GM21717 (cell line): ENCODE results near the gene JRKL.
"Not testable (repeated sequence)": the region's sequence is repeated elsewhere in the genome, so short reads cannot be mapped to it uniquely, and the experiment has no call there.

Experiments
- ATAC-seq: cut with Tn5 transposase; IDR thresholded peaks from one replicate; pipeline ENCODE4 v1.9.1; 2021; ENCODE audit warnings: mild to moderate bottlenecking, moderate library complexity; ENCODE audit not compliant: unreplicated experiment

The JRKL gene

DNA sequence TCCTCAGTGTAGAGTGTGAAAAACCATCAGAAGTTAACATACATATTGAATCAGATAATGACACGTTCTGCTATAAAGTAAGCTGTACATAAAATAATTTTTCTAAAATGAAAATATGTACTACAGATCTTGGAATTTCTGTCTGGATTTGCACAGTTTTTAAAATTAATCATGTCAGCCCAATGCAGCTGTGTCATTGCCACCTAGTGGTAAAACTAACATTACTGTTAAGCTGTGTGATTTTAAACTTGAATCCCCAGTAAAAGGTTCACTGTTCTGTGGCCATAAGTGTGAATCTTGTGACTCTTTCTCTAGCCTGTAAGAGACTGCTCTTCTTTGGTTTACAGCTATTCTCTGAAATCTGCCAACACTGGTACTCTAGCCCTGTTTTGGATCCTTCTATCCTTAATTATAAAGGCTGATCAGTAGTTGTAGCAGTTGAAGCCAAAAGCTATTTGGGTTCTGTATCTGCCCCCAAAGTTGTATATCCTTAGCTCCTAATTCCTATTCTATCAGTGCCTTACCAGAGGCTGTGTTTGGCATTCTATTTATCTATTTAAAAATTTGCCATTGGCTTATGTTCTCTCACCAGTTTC, 4.0 kb downstream of the JRKL start:
- ATAC-seq, result no peak

DNA sequence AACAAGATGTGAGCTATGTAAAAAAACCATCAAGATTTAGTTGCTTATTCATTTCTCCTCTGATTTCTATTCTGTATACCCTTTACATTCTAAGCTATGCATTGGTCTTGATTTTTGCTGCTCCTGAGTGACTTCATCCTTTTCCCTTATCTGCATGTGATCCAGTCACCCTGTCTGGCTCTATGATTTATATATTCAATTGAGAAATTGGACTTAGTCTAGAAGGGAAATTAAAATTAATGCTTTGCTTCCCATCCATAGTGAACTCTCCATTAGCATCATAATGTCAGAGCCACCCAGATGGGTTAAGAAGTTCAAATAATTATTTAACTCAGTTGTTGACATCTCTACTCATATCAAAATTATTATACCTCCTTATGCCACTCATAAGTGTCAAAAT, 5.0 kb downstream of the JRKL start:
- no peak for ATAC-seq

DNA sequence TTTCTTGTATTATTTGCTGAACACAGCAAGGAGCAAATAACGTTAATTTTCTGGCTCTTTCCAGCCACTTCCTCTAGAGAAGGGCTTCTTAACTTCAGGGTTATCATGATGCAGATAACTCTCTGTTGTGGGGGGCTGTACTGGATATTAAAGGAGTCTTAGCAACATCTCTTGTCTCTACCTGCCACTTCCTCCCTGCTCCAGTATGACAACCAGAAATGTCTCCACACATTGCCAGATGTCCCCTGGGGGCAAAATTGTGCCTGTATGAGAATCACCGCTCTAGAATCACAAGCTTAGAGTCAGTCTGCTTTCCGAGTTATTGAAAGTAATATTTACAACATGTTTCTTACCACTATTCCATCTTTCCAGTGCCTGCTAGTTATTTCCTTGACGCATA, 6.8 kb downstream of the JRKL start:
- ATAC-seq, result no peak

DNA sequence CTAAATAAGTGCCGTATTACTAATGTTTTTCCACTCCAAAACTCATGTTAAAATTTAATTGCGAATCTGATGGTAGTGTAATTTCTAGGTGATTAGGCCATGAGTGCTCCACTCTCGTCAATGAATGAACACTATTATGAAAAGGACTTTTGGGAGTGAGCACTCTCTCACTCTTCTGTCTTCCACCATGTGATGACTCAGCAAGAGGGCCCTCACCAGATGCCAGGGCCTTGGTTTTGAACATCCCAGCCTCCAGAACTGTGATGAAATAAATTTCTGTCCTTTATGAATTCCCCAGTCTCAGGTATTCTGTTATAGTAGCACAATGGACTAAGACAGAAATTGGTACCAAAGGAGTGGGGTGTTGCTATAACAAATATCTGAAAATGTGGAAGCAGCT, 8.1 kb downstream of the JRKL start:
- ATAC-seq, result no peak

DNA sequence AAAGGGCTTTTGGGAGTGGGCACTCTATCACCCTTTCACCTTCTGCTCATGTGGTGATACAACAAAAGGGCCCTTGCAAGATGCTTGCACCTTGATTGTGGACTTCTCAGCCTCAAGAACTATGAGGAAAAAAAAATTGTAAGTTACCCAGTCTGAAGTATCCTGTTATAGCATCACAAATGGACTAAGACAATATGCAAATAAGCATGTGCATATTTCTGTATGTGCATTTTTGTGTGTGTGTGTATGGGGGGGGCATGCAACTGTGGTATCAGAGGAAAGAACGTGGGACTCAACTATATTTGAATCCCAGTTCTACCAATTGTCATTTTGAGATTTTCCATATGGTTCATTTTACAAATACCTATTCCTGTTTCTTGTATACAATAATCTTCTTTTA, 10.9 kb downstream of the JRKL start:
- ATAC-seq, result no peak

DNA sequence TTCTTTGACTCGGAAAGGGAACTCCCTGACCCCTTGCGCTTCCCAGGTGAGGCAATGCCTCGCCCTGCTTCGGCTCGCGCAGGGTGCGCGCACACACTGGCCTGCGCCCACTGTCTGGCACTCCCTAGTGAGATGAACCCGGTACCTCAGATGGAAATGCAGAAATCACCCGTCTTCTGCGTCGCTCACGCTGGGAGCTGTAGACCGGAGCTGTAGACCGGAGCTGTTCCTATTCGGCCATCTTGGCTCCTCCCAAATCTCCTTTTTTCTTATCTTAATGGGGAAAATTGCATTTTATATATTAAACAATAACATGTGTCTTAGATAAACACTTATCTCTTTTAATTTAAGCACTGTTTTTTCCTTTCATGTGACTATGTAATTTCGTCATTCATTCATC, 21.6 kb downstream of the JRKL start:
- ATAC-seq, result not testable (repeated sequence)

DNA sequence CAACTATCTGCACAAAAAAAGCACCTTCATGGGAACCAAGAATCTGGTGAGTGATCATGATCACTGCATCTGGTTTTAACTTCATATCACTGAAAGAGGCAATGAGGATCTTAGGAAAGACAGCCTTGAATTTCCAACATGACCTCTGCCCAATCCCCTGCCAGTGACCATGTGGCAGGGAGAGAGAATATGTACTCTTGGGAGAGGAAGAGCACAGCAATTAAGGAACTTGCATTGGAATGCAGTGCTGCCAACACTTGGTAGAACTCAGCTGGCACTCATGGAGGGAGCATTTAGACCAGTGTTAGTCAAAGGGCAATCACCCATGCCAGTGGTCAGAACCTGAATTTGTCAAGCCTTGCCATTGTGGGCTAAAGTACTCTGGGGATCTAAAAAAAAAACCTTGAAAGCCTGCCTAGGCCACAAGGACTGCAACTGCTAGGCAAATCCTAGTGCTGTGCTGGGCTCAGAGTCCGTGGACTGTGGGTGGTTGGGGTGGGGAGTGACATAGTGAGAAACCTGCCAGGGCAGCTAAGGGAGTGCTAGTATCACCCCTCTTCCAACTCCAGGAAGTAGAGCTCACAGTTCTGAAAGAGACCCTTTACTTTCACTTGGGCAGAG, 23.1 kb downstream of the JRKL start:
- no peak for ATAC-seq

DNA sequence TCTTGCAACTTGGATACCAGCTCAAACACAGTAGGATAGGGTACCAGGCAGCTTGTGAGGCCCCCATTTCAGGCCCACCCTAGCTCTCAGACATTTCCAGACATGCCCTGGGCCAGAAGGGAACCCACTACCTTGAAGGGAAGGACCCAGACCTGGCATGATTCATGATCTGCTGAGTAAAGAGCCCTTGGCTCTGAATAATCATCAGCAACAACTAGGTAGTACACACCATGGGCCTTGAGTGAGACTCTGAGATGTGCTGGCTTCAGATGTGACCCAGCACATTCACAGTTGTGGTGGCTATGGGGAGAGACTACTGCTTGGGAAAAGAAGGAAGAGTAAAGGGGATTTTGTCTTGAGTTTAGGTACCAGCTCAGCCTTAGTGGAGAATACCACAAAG, 23.6 kb downstream of the JRKL start:
- no peak for ATAC-seq

DNA sequence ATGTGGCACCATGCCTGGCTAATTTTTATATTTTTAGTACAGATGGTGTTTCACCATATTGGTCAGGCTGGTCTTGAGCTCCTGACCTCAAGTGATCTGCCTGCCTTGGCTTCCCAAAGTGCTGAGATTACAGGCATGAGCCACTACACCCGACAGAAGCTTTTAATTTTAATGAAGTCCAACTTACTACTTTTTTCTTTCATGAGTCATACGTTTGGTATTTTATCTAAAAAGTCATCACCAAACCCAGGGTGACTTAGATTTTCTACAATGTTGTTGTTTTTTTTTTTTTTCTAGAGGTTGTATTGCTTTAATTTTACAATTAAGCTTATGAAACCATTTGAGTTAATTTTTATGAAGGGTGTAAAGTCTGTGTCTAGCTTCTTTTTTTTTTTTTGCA, 34.9 kb downstream of the JRKL start:
- no peak for ATAC-seq

DNA sequence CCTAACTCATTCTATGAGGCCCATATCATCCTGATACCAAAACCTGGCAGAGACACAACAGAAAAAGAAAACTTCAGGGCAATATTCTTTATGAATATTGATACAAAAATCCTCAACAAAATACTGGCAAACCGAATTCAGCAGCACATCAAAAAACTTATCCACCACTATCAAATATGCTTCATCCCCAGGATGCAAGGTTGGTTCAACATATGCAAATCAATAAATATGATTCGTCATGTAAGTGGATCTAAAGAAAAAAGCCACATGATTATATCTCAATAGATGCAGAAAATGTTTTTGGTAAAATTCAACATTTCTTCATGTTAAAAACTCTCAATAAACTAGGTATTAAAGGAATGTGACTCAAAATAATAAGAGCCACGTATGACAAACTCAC, 40.9 kb downstream of the JRKL start:
- no peak for ATAC-seq

DNA sequence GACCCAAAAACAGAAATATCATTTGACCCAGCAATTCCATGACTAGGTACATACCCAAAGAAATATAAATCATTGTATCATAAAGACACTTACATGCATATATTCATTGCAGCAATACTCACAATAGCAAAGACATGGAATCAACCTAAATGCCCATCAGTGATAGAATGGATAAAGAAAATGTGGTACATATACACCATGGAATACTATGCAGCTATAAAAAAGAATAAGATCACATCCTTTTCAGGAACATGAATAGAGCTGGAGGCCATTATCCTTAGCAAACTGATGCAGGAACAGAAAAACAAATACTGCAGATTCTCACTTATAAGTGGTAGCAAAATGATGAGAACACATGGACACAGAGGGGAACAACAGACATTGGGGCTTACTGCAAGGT, 42.8 kb downstream of the JRKL start:
- not testable (repeated sequence) for ATAC-seq
